GM10248 (cell line): ENCODE measurements around the gene COG3.
A peak's percentile ranks its signal among the peaks of the same experiment; 100 is the strongest.
"Not testable (repeated sequence)": the region's sequence is repeated elsewhere in the genome, so short reads cannot be mapped to it uniquely, and the experiment has no call there.

Experiments used
- CTCF ChIA-PET: fragments of 300-600 bp; sonication (Branson Sonifier 250); formaldehyde crosslinking; extraction: SDS; loops from one replicate; lab custom pipeline; 2021; ENCODE audit warnings: antibody characterized with exemption; lab: Yijun Ruan, JAX
- POLR2A ChIA-PET: fragments of 350-650 bp; sonication (Branson Sonifier 250); formaldehyde crosslinking; extraction: SDS; loops from one replicate; lab custom pipeline; 2020; ENCODE audit warnings: antibody characterized with exemption; lab: Yijun Ruan, JAX
- DNase-seq: peaks from one replicate; pipeline ENCODE4 v3.0.0; 2012; ENCODE audit errors: extremely low spot score
- CTCF ChIP-seq: IDR thresholded peaks from 2 replicates; pipeline ENCODE4 v1.5.1; 2012; ENCODE audit warnings: mild to moderate bottlenecking, low read depth; ENCODE audit errors: extremely low read depth, missing control alignments, control extremely low read depth

COG3 gene

GRCh38 chr13:45464687-45465453 is at the start of gene COG3:
TSS of gene COG3 (plus strand) at chr13:45464939. CDS start at chr13:45465037, 98 bp downstream.
- POLR2A ChIA-PET, result interaction anchor here (0.6 to 1.4 kb wide), 2 partner anchors 10 to 115 kb away, joined by 3 to 5 read pairs; no protein-coding TSS in a partner anchor
- CTCF ChIA-PET, result interaction anchor here (0.7 to 2.6 kb wide), 7 partner anchors 9 to 230 kb away, joined by 3 to 8 read pairs (median 5); no protein-coding TSS in a partner anchor

DNA sequence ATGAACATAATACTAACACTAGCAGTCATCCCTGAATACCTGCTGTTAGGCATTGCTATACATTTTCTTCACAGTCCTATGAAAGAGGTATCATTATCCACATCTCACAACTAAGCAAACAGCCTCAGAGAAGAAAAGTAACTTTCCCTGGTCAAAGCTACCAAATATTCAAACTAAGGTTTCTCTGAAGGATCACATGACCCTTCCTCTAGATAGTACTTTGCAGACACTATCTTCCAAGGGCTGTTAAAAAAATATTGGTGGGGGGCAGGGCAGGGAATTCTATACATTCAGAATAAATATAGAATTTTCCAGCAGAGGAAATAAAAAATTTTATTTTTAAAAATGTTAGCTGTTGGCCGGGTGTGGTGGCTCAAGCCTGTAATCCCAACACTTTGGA is 49.6 kb upstream of the COG3 start:
- TF ChIP-seq CTCF, result no peak
- DNase-seq, result no peak
- POLR2A ChIA-PET, result no interaction called here
- CTCF ChIA-PET, result interaction anchor here (0.7 to 4.2 kb wide), 6 partner anchors 9 to 48 kb away, joined by 3 to 14 read pairs (median 4); no protein-coding TSS in a partner anchor

More at GRCh38 chr13:45464687-45465453, at the start of gene COG3:
- peak; percentile 97 for DNase-seq
- TF ChIP-seq CTCF, result peak; percentile 17

- ChIA-PET POLR2A (no interaction called here), CTCF (interaction anchor here (1.0 to 4.2 kb wide), 8 partner anchors 10 to 370 kb away, joined by 3 to 14 read pairs (median 6); partner anchors contain the start of gene COG3)
- no peak for DNase-seq
- no peak for TF ChIP-seq CTCF
Observed at GRCh38 chr13:45416516-45417128, 48.1 kb upstream of the COG3 start.

GRCh38 chr13:45417790-45418534 is 46.8 kb upstream of the COG3 start, which contains the start of gene SLC25A30:
TSS of gene SLC25A30 (minus strand) at chr13:45418373. CDS start at chr13:45411425, 6,948 bp downstream.
- ChIA-PET POLR2A (interaction anchor here (0.6 to 1.1 kb wide), 7 partner anchors 15 to 1126 kb away, joined by 3 to 10 read pairs (median 5); partner anchors contain the start of gene TPT1), CTCF (interaction anchor here (0.8 to 2.9 kb wide), 7 partner anchors 10 to 50 kb away, joined by 3 to 11 read pairs (median 4); no protein-coding TSS in a partner anchor)
- peak; percentile 92 for DNase-seq
- TF ChIP-seq CTCF, result no peak

DNA sequence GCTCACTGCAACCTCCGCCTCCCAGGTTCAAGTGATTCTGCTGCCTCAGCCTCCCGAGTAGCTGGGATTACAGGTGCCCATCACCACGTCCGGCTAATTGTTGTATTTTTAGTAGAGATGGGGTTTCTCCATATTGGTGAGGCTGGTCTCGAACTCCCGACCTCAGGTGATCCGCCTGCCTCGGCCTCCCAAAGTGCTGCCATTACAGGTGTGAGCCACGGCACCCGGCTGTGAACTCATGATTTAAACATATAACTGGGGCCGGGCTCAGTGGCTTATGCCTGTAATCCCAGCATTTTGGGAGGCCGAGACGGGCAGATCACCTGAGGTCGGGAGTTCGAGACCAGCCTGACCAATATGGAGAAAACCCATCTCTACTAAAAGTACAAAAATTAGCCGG is 45.4 kb upstream of the COG3 start:
- POLR2A ChIA-PET, DNase-seq: not testable (repeated sequence)
- CTCF ChIA-PET, result interaction anchor here (1.6 kb wide), 1 partner anchor 16 kb away, joined by 5 read pairs; no protein-coding TSS in a partner anchor

DNA sequence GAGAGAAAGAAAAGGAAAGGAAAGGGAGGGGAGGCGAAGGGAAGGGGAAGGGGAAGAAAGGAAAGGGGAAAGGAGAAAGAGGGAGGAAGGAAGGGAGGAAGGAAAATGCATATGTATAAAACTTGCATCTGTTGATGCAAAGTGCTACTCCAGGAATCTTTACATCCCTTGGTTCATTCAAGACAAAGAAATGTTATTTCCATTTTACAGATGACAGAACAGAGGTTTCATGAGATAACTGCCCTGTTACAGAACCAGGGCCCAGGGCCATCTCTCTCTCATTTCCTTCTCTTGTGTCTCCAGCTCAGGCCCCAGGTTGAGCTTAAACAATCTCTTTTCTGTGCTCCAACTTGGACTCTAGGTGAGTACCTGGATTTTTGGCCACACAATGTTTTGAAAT is 44.8 kb upstream of the COG3 start:
- ChIA-PET POLR2A (no interaction called here), CTCF (interaction anchor here (1.1 kb wide), 1 partner anchor 42 kb away, joined by 3 read pairs; no protein-coding TSS in a partner anchor)
- no peak for DNase-seq
- no peak for TF ChIP-seq CTCF
